Measurements from ENCODE around the gene SPATA20. TPM values are rescaled to one million over a fixed set of nuclear protein-coding genes. Genes with fewer than 3 reads are reported as not detected.

SPATA20 gene
- total and polyA plus RNA-seq, 2 of the 4 experiments (the other 2 are of a cell fraction): 17.0 to 35.0 TPM

GRCh38 chr17:50605429-50605828 lies 58.5 kb downstream of the SPATA20 start:
- peaks cover 69% of the 10 kb centered on the region for H3K27me3 ChIP-seq (ENCODE audit: control insufficient read depth, insufficient read depth, low read length)
- H3K27ac ChIP-seq (ENCODE audit: insufficient read depth, low read length): no peak overlapping the region
- H3K14ac ChIP-seq (replicated peaks; ENCODE audit: low read depth, low read length): no peak overlapping the region
- no peak overlapping the region for H2AK9ac ChIP-seq (replicated peaks; ENCODE audit: low read depth, low read length, poor library complexity)
- H3K4ac ChIP-seq (ENCODE audit: low read depth, low read length): no peak overlapping the region
- intact Hi-C loops (cut with micrococcal nuclease): no loop called here
- H3K9me1 ChIP-seq (ENCODE audit: insufficient read depth, low read length): no peaks in the 10 kb centered on the region
- H3K56ac ChIP-seq (ENCODE audit: extremely low read depth, insufficient read depth, low read length): no peak overlapping the region
- no peak overlapping the region for H2BK15ac ChIP-seq (ENCODE audit: low read depth, low read length)
- CTCF ChIA-PET: no interaction called here
- DNase-seq (no peak), ATAC-seq (ENCODE audit: low read depth) (no peak)
- no peaks in the 10 kb centered on the region for H3K9me3 ChIP-seq (ENCODE audit: control insufficient read depth, insufficient read depth, low read length)
- H2AK5ac ChIP-seq (ENCODE audit: low read depth, low read length): no peak overlapping the region
- in situ Hi-C loops (cut with MboI; ENCODE audit: low sequenced_read_pairs): no loop called here
- TF ChIP-seq NFE2L2 (IDR thresholded peaks at IDR 0.05; ENCODE audit: low read depth, low read length) (no peak), CHD1 (IDR thresholded peaks at IDR 0.05; ENCODE audit: low read depth, low read length) (no peak), RAD21 (IDR thresholded peaks at IDR 0.05; ENCODE audit: low read length) (no peak), MAFK (IDR thresholded peaks at IDR 0.05; ENCODE audit: low read depth, low read length) (no peak), CEBPB (IDR thresholded peaks at IDR 0.05; ENCODE audit: low read depth, low read length) (no peak), ELK1 (IDR thresholded peaks at IDR 0.05; ENCODE audit: borderline replicate concordance, low read depth, low read length) (no peak), BHLHE40 (IDR thresholded peaks at IDR 0.05; ENCODE audit: low read depth, low read length) (no peak), FOS (IDR thresholded peaks at IDR 0.05; ENCODE audit: low read depth, low read length) (no peak), RCOR1 (IDR thresholded peaks at IDR 0.05; ENCODE audit: insufficient replicate concordance, low read length) (no peak), POLR2A (IDR thresholded peaks at IDR 0.05; ENCODE audit: low read depth, low read length) (no peak), SMC3 (IDR thresholded peaks at IDR 0.05; ENCODE audit: low read depth, low read length) (no peak)
- no peak overlapping the region for H4K91ac ChIP-seq (ENCODE audit: insufficient read depth, low read depth, low read length)
- H3K18ac ChIP-seq (ENCODE audit: low read depth, low read length): no peak overlapping the region
- H2BK5ac ChIP-seq (ENCODE audit: low read depth, low read length, poor library complexity, severe bottlenecking): no peak overlapping the region
- H3K4me1 ChIP-seq (ENCODE audit: control insufficient read depth, insufficient read depth, low read length): peaks cover 8% of the 10 kb centered on the region; the same call in 1 of the 2 replicates
- no TSS peak for BruUV-seq (replicated peaks)
- POLR2A ChIA-PET (ENCODE audit: unreplicated experiment): no interaction called here
- no peaks in the 10 kb centered on the region for H4K20me1 ChIP-seq (ENCODE audit: insufficient read depth, low read length)
- H4K8ac ChIP-seq (ENCODE audit: low read depth in 2 of 2, low read length in 2 of 2): no peak overlapping the region
- dilution Hi-C loops (cut with HindIII; ENCODE audit: low sequenced_read_pairs, unreplicated experiment): no loop called here
- no peak overlapping the region for H3K9ac ChIP-seq (ENCODE audit: low read depth, low read length)
- no peak overlapping the region for H2AFZ ChIP-seq (replicated peaks; ENCODE audit: low read length, poor library complexity)
- H2BK20ac ChIP-seq (ENCODE audit: low read depth, low read length): no peak overlapping the region
- H3K23ac ChIP-seq (ENCODE audit: low read depth, low read length): no peak overlapping the region
- H3K79me1 ChIP-seq (ENCODE audit: low read depth in 1 of 2, low read length in 2 of 2): no peaks in the 10 kb centered on the region
- no peak overlapping the region for H4K5ac ChIP-seq (ENCODE audit: low read depth, low read length)
- no peak overlapping the region for H2BK120ac ChIP-seq (ENCODE audit: low read depth, low read length)
- no peaks in the 10 kb centered on the region for H3K36me3 ChIP-seq (ENCODE audit: control insufficient read depth, insufficient read depth, low read length)
- no peak overlapping the region for H3K4me3 ChIP-seq (ENCODE audit: insufficient read depth, low read depth, low read length)
- WGBS, 2 experiments (ENCODE audit: extremely low coverage in 2 of 2, insufficient read length in 1 of 2): no CpG with 5 or more reads among the region's 10 CpGs
- H3K4me2 ChIP-seq (ENCODE audit: low read depth, low read length): no peak overlapping the region

Other genes with a start within 250 kb of the SPATA20 start
- 31.9 and 35.0 TPM in 2 replicates for gene XYLT2, start 201.0 kb upstream of the SPATA20 start, total RNA-seq (2012; rRNA removed)
- gene XYLT2, start 201.0 kb upstream of the SPATA20 start, polyA plus RNA-seq (2012; rRNA removed): 27.7 and 35.7 TPM in 2 replicates
- 152 and 202 TPM in 2 replicates for gene MRPL27, start 174.0 kb upstream of the SPATA20 start, total RNA-seq (2012; rRNA removed)
- gene MRPL27, start 174.0 kb upstream of the SPATA20 start, polyA plus RNA-seq (2012; rRNA removed): 156 and 176 TPM in 2 replicates
- gene EME1, start 173.9 kb upstream of the SPATA20 start, total RNA-seq (2012; rRNA removed): 8.9 and 9.1 TPM in 2 replicates
- gene EME1, start 173.9 kb upstream of the SPATA20 start, polyA plus RNA-seq (2012; rRNA removed): 9.4 and 10.1 TPM in 2 replicates
- 233 and 241 TPM in 2 replicates for gene LRRC59, start 149.7 kb upstream of the SPATA20 start, total RNA-seq (2012; rRNA removed)
- 134 and 139 TPM in 2 replicates for gene LRRC59, start 149.7 kb upstream of the SPATA20 start, polyA plus RNA-seq (2012; rRNA removed)
- 15.0 and 18.5 TPM in 2 replicates for gene ACSF2, start 121.0 kb upstream of the SPATA20 start, total RNA-seq (2012; rRNA removed)
- 26.8 and 27.2 TPM in 2 replicates for gene ACSF2, start 121.0 kb upstream of the SPATA20 start, polyA plus RNA-seq (2012; rRNA removed)
- not detected in 2 replicates for gene CHAD, start 78.3 kb upstream of the SPATA20 start, total RNA-seq (2012; rRNA removed)
- gene CHAD, start 78.3 kb upstream of the SPATA20 start, polyA plus RNA-seq (2012; rRNA removed): 0.03 TPM in 1 of 2 replicates, not detected in the other
- gene RSAD1, start 68.3 kb upstream of the SPATA20 start, total RNA-seq (2012; rRNA removed): 10.0 and 10.8 TPM in 2 replicates
- 16.6 and 19.2 TPM in 2 replicates for gene RSAD1, start 68.3 kb upstream of the SPATA20 start, polyA plus RNA-seq (2012; rRNA removed)
- gene MYCBPAP, start 38.7 kb upstream of the SPATA20 start, total RNA-seq (2012; rRNA removed): under 0.01 and 0.18 TPM in 2 replicates
- 0.17 and 0.30 TPM in 2 replicates for gene MYCBPAP, start 38.7 kb upstream of the SPATA20 start, polyA plus RNA-seq (2012; rRNA removed)
- not detected in 2 replicates for gene EPN3, start 14.4 kb upstream of the SPATA20 start, total RNA-seq (2012; rRNA removed)
- 0.09 TPM in 1 of 2 replicates, not detected in the other for gene EPN3, start 14.4 kb upstream of the SPATA20 start, polyA plus RNA-seq (2012; rRNA removed)
- under 0.01 TPM in 1 of 2 replicates, not detected in the other for gene CACNA1G, start 13.5 kb downstream of the SPATA20 start, total RNA-seq (2012; rRNA removed)
- 0.03 TPM in 2 replicates for gene CACNA1G, start 13.5 kb downstream of the SPATA20 start, polyA plus RNA-seq (2012; rRNA removed)
- gene ABCC3, start 87.7 kb downstream of the SPATA20 start, total RNA-seq (2012; rRNA removed): 2.2 and 3.2 TPM in 2 replicates
- gene ABCC3, start 87.7 kb downstream of the SPATA20 start, polyA plus RNA-seq (2012; rRNA removed): 6.0 and 6.6 TPM in 2 replicates
- gene ANKRD40, start 160.7 kb downstream of the SPATA20 start, total RNA-seq (2012; rRNA removed): 35.8 and 38.9 TPM in 2 replicates
- 23.4 and 23.5 TPM in 2 replicates for gene ANKRD40, start 160.7 kb downstream of the SPATA20 start, polyA plus RNA-seq (2012; rRNA removed)
- 17.7 and 20.0 TPM in 2 replicates for gene LUC7L3, start 172.4 kb downstream of the SPATA20 start, total RNA-seq (2012; rRNA removed)
- 44.7 and 47.5 TPM in 2 replicates for gene LUC7L3, start 172.4 kb downstream of the SPATA20 start, polyA plus RNA-seq (2012; rRNA removed)
- gene ANKRD40CL, start 220.3 kb downstream of the SPATA20 start, total RNA-seq (2012; rRNA removed): not detected in 2 replicates
- not detected in 2 replicates for gene ANKRD40CL, start 220.3 kb downstream of the SPATA20 start, polyA plus RNA-seq (2012; rRNA removed)